ENCODE measurements around the gene THAP3.

The THAP3 gene

GRCh38 chr1:6603238-6603914 is 21.3 kb upstream of the THAP3 start:
- peak; percentile 73 for DNase-seq
- peaks cover 40% of the 10 kb centered on the region for H3K79me2 ChIP-seq (ENCODE audit: low read length)
- H3F3A ChIP-seq (ENCODE audit: insufficient read depth, low read length) = peaks cover 27% of the 10 kb centered on the region
- peak overlapping the region; percentile 83 for H3K9ac ChIP-seq (ENCODE audit: low read length)
- H3K27ac ChIP-seq (ENCODE audit: low read length) = peak overlapping the region; percentile 97
- H3K9me3 ChIP-seq (replicated peaks; ENCODE audit: insufficient read depth, low read length) = no peaks in the 10 kb centered on the region
- H3K4me3 ChIP-seq (ENCODE audit: low read length) = peak overlapping the region; percentile 70
- no peaks in the 10 kb centered on the region for H3K27me3 ChIP-seq (replicated peaks; ENCODE audit: insufficient read depth, low read length)
- H4K20me1 ChIP-seq (ENCODE audit: insufficient read depth, low read length) = peaks cover 8% of the 10 kb centered on the region; the same call in 1 of the 2 replicates
- H2AFZ ChIP-seq (ENCODE audit: low read length) = peak overlapping the region; percentile 71
- peak overlapping the region; percentile 58 for H3K4me2 ChIP-seq (ENCODE audit: low read depth, low read length)
- TF ChIP-seq EZH2 (optimal IDR thresholded peaks at IDR 0.05; ENCODE audit: low read depth, low read length) = no peak
- TF ChIP-seq CTCF (IDR thresholded peaks at IDR 0.05; ENCODE audit: low read length) = no peak
- no peak for TF ChIP-seq EZH2phosphoT487 (IDR thresholded peaks at IDR 0.05; ENCODE audit: low read length)
- peaks cover 14% of the 10 kb centered on the region for H3K4me1 ChIP-seq (ENCODE audit: low read length)
- no peaks in the 10 kb centered on the region for H3K9me2 ChIP-seq (replicated peaks; ENCODE audit: insufficient read depth, low read length)
- H3K36me3 ChIP-seq (replicated peaks; ENCODE audit: insufficient read depth, low read length) = 0 out of 2 replicates have a peak, but pooled peaks cover 3% of the 10 kb centered on the region

- peaks cover 6% of the 10 kb centered on the region; the same call in 1 of the 2 replicates for H4K20me1 ChIP-seq (ENCODE audit: insufficient read depth, low read length)
- peaks cover 14% of the 10 kb centered on the region for H3K4me1 ChIP-seq (ENCODE audit: low read length)
- H3K9ac ChIP-seq (ENCODE audit: low read length) = peak overlapping the region; percentile 83
- H2AFZ ChIP-seq (ENCODE audit: low read length) = peak overlapping the region; percentile 71
- peaks cover 27% of the 10 kb centered on the region for H3F3A ChIP-seq (ENCODE audit: insufficient read depth, low read length)
- H3K27me3 ChIP-seq (replicated peaks; ENCODE audit: insufficient read depth, low read length) = no peaks in the 10 kb centered on the region
- no peaks in the 10 kb centered on the region for H3K36me3 ChIP-seq (replicated peaks; ENCODE audit: insufficient read depth, low read length)
- TF ChIP-seq CTCF (IDR thresholded peaks at IDR 0.05; ENCODE audit: low read length) (no peak), EZH2 (optimal IDR thresholded peaks at IDR 0.05; ENCODE audit: low read depth, low read length) (no peak), EZH2phosphoT487 (IDR thresholded peaks at IDR 0.05; ENCODE audit: low read length) (no peak)
- H3K4me2 ChIP-seq (ENCODE audit: low read depth, low read length) = peak overlapping the region; percentile 58
- H3K9me3 ChIP-seq (replicated peaks; ENCODE audit: insufficient read depth, low read length) = no peaks in the 10 kb centered on the region
- H3K4me3 ChIP-seq (ENCODE audit: low read length) = peak overlapping the region; percentile 70
- no peak for DNase-seq
- peaks cover 34% of the 10 kb centered on the region for H3K79me2 ChIP-seq (ENCODE audit: low read length)
- no peaks in the 10 kb centered on the region for H3K9me2 ChIP-seq (replicated peaks; ENCODE audit: insufficient read depth, low read length)
- H3K27ac ChIP-seq (ENCODE audit: low read length) = peak overlapping the region; percentile 97
These were observed 20.6 kb upstream of the THAP3 start for GRCh38 chr1:6603915-6604558.

DNA sequence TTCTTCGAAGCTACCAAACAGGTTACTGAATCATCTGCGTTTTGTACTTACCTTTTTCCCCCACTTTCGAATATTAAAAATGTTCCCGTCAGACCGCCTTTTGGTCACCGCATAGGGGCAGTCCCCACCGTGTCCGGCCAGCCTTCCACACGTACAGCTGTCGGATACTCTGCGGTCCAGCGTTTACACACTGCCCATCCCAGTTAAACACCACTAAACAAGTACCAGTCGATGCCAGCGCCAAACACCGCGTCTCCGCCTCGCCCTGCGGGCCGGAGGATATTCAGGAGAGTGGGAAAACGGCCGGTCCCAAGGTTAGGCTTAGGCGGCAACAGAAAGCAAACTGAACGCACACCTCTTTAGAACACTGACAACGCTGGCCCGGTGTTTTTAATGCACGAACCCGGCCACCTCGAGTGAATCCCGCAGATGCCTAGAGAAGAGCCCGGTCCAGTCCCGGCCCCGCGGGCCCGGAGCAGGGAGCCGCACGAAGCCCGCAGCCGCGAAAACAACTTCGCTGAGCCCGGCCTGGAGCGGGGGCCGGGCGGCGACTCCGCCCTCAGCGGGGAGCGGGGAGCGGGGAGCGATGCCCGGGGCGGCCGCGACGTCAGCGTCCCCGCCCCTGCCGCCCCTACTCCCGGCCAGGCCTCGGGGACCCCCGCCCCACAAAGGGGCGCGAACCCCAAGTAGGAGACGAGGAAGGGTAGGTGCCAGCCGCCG is 11.9 kb upstream of the THAP3 start:
- Histone ChIP-seq H3K9ac (ENCODE audit: low read length) (peak overlapping the region; percentile 66), H2AFZ (ENCODE audit: low read length) (peak overlapping the region; percentile 85), H3K79me2 (ENCODE audit: low read length) (peaks cover 35% of the 10 kb centered on the region), H3K4me2 (ENCODE audit: low read depth, low read length) (peak overlapping the region; percentile 93), H4K20me1 (ENCODE audit: insufficient read depth, low read length) (no peaks in the 10 kb centered on the region), H3F3A (ENCODE audit: insufficient read depth, low read length) (peaks cover 8% of the 10 kb centered on the region), H3K9me2 (replicated peaks; ENCODE audit: insufficient read depth, low read length) (no peaks in the 10 kb centered on the region), H3K4me3 (ENCODE audit: low read length) (peak overlapping the region; percentile 78), H3K27me3 (replicated peaks; ENCODE audit: insufficient read depth, low read length) (no peaks in the 10 kb centered on the region), H3K4me1 (ENCODE audit: low read length) (peaks cover 4% of the 10 kb centered on the region; the same call in 1 of the 2 replicates), H3K27ac (ENCODE audit: low read length) (peak overlapping the region; percentile 59; the same call in 1 of the 2 replicates), H3K36me3 (replicated peaks; ENCODE audit: insufficient read depth, low read length) (no peaks in the 10 kb centered on the region), H3K9me3 (replicated peaks; ENCODE audit: insufficient read depth, low read length) (no peaks in the 10 kb centered on the region)
- DNase-seq = peak; percentile 51
- no peak for TF ChIP-seq EZH2phosphoT487 (IDR thresholded peaks at IDR 0.05; ENCODE audit: low read length)
- TF ChIP-seq EZH2 (optimal IDR thresholded peaks at IDR 0.05; ENCODE audit: low read depth, low read length) = no peak
- TF ChIP-seq CTCF (IDR thresholded peaks at IDR 0.05; ENCODE audit: low read length) = no peak
